ENCODE measurements around the gene RNF207. TPM values are rescaled to one million over a fixed set of nuclear protein-coding genes. Genes with fewer than 3 reads are reported as not detected.
A peak's percentile ranks its signal among the peaks of the same experiment; 100 is the strongest.

The RNF207 gene
- total RNA-seq, 2 donors from 2014 or later = 18.4 to 19.4 TPM

DNA sequence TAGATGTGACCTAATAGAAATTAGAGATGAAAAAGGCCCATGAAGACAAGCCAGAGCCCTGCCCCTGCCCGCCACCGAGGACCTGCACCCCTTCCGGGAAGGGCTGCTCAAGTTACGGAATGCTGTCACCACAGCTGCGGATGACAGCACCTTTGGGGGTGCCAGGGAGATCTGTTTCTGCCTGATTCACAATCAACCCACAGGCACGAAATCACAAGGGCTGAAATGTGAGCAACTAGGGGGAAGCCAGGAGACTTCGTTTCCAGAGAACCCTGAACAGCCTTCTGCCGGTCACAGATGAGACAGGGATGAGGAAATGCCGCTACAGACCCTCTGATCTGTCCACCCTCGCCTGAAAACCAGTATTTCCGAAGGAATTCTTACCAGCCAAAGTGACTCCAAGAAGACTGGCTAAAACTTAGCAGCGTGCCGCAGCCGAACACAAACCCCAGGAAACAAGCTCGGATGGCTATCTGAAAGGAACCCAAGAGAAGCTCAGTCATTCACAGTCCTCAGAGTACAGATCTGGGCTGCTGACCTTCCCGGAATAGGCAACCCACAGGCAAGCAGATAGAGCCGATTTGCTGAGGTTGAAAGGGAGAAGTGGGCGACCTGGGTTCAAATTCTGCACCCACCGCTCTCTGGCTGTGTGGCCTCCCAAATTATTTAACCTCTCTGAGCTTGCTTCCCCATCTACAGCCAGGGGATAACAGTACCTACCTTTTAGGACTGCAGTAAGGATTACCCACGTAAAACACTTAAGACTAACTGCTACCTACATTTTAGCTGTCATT lies 28.8 kb downstream of the RNF207 start:
- H3K9me3 ChIP-seq = no peaks in the 10 kb centered on the region
- H3K4me1 ChIP-seq = peaks cover 8% of the 10 kb centered on the region
- H3K4me3 ChIP-seq = peak overlapping the region; percentile 65
- peak overlapping the region; percentile 81 to 84 for H3K9ac ChIP-seq (ENCODE audit: low read depth in 2 of 2, low read length in 2 of 2)
- TF ChIP-seq, protein P1, sequence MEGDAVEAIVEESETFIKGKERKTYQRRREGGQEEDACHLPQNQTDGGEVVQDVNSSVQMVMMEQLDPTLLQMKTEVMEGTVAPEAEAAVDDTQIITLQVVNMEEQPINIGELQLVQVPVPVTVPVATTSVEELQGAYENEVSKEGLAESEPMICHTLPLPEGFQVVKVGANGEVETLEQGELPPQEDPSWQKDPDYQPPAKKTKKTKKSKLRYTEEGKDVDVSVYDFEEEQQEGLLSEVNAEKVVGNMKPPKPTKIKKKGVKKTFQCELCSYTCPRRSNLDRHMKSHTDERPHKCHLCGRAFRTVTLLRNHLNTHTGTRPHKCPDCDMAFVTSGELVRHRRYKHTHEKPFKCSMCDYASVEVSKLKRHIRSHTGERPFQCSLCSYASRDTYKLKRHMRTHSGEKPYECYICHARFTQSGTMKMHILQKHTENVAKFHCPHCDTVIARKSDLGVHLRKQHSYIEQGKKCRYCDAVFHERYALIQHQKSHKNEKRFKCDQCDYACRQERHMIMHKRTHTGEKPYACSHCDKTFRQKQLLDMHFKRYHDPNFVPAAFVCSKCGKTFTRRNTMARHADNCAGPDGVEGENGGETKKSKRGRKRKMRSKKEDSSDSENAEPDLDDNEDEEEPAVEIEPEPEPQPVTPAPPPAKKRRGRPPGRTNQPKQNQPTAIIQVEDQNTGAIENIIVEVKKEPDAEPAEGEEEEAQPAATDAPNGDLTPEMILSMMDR (IDR thresholded peaks at IDR 0.05) = no peak
- intact Hi-C loops (cut with DNase I) = no loop called here
- peaks cover 3% of the 10 kb centered on the region for H3K36me3 ChIP-seq
- no peak for DNase-seq
- peaks cover under 1% of the 10 kb centered on the region for H3K27me3 ChIP-seq
- no peak overlapping the region for H3K27ac ChIP-seq

GRCh38 chr1:6235296-6235677 lies 29.4 kb downstream of the RNF207 start:
- H3K9me3 ChIP-seq = no peaks in the 10 kb centered on the region
- H3K27me3 ChIP-seq = peaks cover 6% of the 10 kb centered on the region
- peak; percentile 79 for DNase-seq
- peaks cover 8% of the 10 kb centered on the region for H3K4me1 ChIP-seq
- peak overlapping the region; percentile 53 for H3K27ac ChIP-seq
- TF ChIP-seq, protein P1 (IDR thresholded peaks at IDR 0.05) = no peak
- intact Hi-C loops (cut with DNase I) = no loop called here
- peak overlapping the region; percentile 81 to 84 for H3K9ac ChIP-seq (ENCODE audit: low read depth in 2 of 2, low read length in 2 of 2)
- peaks cover 3% of the 10 kb centered on the region for H3K36me3 ChIP-seq
- peak overlapping the region; percentile 65 for H3K4me3 ChIP-seq

- TF ChIP-seq, protein P1 (IDR thresholded peaks at IDR 0.05) = no peak
- DNase-seq = no peak
- Histone ChIP-seq H3K4me1 (peaks cover 13% of the 10 kb centered on the region), H3K4me3 (no peak overlapping the region), H3K27me3 (peaks cover 24% of the 10 kb centered on the region), H3K9me3 (no peaks in the 10 kb centered on the region), H3K9ac (ENCODE audit: low read depth in 2 of 2, low read length in 2 of 2) (no peak overlapping the region), H3K36me3 (peaks cover 3% of the 10 kb centered on the region), H3K27ac (no peak overlapping the region)
- intact Hi-C loops (cut with DNase I) = no loop called here
Observed at GRCh38 chr1:6237093-6237492, 31.2 kb downstream of the RNF207 start.

GRCh38 chr1:6239213-6239752 lies 33.4 kb downstream of the RNF207 start:
- TF ChIP-seq, protein P1 (IDR thresholded peaks at IDR 0.05) = no peak
- Histone ChIP-seq H3K27me3 (peaks cover 46% of the 10 kb centered on the region), H3K9me3 (no peaks in the 10 kb centered on the region)

DNA sequence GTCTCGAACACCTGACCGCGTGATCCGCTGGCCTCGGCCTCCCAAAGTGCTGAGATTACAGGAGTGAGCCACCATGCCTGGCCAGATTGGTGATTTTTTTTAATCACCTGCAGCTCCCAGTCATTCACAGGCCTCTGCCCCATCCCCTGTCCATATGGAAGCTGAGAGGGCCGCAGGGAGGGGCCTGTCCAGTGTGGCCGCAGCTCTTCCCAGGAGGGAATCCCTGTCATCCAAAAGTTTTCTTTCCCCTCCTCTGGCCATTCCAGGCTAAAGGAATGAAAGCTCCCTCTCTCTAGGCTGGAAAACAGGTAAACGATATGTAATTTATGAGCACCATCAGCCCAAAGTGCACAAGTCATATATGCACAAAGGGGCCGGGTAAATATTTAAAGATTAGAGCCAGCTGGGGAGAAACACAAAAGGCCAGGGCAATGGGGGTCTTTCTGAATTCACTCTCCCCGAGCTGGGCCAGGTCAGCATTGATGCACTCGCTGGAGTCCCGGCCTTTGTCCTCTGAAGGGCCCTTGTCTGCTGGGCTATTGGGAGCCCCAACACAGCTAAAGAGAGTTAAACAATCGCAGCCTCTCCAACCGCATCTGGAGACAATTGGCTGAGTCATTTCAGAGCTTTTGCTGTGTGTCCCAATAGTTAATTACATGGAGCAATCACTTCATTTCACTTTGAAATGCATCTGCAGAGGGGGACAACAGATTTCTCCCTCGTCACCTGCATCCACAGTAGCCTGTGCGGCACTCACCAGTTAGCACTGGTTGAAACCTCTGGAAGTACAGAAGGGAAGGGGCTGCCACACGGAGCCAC lies 34.2 kb downstream of the RNF207 start:
- H3K36me3 ChIP-seq = no peaks in the 10 kb centered on the region
- no peak for DNase-seq
- H3K4me3 ChIP-seq = no peak overlapping the region
- intact Hi-C loops (cut with DNase I) = no loop called here
- TF ChIP-seq, protein P1 (IDR thresholded peaks at IDR 0.05) = no peak
- H3K9ac ChIP-seq (ENCODE audit: low read depth in 2 of 2, low read length in 2 of 2) = no peak overlapping the region
- H3K4me1 ChIP-seq = peaks cover 7% of the 10 kb centered on the region
- H3K9me3 ChIP-seq = no peaks in the 10 kb centered on the region
- H3K27ac ChIP-seq = no peak overlapping the region
- H3K27me3 ChIP-seq = peaks cover 52% of the 10 kb centered on the region

More at GRCh38 chr1:6239213-6239752, 33.4 kb downstream of the RNF207 start:
- no peaks in the 10 kb centered on the region for H3K36me3 ChIP-seq
- intact Hi-C loops (cut with DNase I) = no loop called here
- no peak overlapping the region for H3K4me3 ChIP-seq
- no peak overlapping the region for H3K27ac ChIP-seq
- DNase-seq = no peak
- peaks cover 14% of the 10 kb centered on the region for H3K4me1 ChIP-seq
- H3K9ac ChIP-seq (ENCODE audit: low read depth in 2 of 2, low read length in 2 of 2) = no peak overlapping the region
